ENCODE results near the gene HOMEZ.
"Not testable (repeated sequence)": the region's sequence is repeated elsewhere in the genome, so short reads cannot be mapped to it uniquely, and the experiment has no call there.

The HOMEZ gene

GRCh38 chr14:23281247-23281646 lies 4.7 kb downstream of the HOMEZ start:
- no peak for DNase-seq (ENCODE audit: low read depth)

GRCh38 chr14:23277928-23278327 lies 8.0 kb downstream of the HOMEZ start:
- not testable (repeated sequence) for DNase-seq (ENCODE audit: low read depth)

DNA sequence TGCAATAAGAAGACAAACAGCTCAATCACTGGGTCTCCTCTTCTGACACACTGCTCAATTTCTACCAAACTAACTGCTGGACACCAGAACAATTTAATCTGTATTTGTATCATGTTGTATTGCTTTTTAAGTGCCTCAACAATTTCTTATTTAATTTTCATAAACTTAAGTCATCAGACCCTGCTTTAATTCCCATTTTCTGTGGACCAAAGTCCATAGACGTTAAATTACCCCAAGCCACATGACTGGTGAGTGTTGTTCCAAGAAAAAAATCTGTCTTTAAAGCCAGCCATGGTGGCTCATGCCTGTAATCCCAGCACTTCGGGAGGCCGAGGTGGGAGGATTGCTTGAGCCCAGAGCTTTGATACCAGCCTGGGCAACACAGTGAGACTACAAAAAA lies 8.7 kb downstream of the HOMEZ start:
- no peak for DNase-seq (ENCODE audit: low read depth)

- no peak for DNase-seq (ENCODE audit: low read depth)
These were observed 10.5 kb downstream of the HOMEZ start for GRCh38 chr14:23275412-23275811.

DNA sequence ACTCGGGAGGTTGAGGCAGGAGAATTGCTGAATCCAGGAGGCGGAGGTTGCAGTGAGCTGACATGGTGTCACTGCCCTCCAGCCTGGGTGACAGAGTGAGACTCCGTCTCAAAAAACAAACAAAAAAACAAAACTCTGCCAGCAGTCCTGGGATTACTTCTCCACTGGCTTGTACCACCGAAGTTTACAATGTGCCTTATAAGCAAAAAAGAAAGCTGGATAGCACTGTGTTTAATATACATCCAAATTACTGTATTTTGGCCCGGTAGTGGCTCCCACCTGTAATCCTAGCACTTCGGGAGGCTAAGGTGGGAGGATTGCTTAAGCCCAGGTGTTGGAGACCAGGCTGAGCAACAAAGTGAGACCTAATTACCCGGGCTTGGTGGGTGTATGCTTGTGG lies 16.7 kb downstream of the HOMEZ start:
- DNase-seq (ENCODE audit: low read depth) = no peak

DNA sequence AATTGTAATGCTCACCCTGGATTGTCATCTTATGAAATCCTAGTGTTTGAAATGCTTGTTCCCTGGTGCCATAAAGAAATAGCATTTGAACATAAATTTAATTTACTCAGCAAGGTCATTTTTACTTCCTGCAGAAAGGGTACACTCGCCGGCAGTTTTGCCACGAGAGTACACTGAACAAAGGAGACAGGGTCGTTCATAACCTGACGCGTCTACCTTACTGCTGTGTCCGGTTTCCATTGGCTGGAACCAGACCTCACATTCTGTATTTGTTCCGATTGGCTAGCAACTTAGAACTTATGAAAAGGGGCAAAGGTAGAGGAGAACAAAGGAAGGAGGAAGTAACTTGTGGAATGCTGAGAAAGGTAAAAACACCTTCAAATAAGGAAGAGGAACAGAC lies 25.1 kb downstream of the HOMEZ start:
- not testable (repeated sequence) for DNase-seq (ENCODE audit: low read depth)

GRCh38 chr14:23259426-23259825 lies 26.5 kb downstream of the HOMEZ start:
- no peak for DNase-seq (ENCODE audit: low read depth)

DNA sequence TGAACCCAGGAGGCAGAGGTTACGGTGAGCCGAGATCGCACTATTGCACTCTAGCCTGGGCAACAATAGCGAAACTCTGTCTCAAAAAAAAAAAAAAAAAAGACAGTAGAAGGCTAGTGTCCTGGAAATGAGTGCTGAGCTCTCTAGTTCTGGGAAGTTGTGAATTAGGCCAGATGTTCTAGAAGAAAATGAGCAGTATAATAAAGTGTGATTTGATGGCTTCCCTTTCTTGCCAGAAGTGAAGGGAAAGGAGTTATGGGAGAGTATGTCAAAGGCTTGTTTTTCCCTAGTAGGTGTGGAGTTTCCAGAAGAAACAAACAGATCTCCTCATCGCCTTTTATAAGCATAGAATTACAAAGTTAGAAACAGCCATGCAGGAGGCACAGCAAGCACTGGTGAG lies 27.7 kb downstream of the HOMEZ start:
- DNase-seq (ENCODE audit: low read depth) = no peak

- no peak for DNase-seq (ENCODE audit: low read depth)
These were observed 33.3 kb downstream of the HOMEZ start for GRCh38 chr14:23252420-23253333.

- DNase-seq (ENCODE audit: low read depth) = no peak
These were observed 33.9 kb downstream of the HOMEZ start for GRCh38 chr14:23252006-23252405.

GRCh38 chr14:23249824-23250223 lies 36.1 kb downstream of the HOMEZ start:
- DNase-seq (ENCODE audit: low read depth) = no peak

DNA sequence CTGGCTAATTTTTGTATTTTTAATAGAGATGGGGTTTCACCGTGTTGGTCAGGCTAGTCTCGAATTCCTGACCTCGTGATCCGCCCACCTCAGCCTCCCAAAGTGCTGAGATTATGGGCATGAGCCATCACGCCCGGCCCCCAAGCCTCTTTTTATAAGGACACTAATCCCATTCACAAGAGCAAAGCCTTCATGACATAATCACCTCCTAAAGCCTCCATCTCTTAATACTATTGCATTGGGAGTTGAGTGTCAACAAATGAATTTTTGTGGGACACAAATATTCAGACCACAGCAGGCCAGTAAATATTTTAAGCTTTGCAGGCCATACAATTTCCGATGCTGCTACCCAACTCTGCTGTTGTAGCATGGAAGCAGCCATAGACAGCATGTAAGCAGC lies 37.3 kb downstream of the HOMEZ start:
- peak; percentile 3 for DNase-seq (ENCODE audit: low read depth)

- DNase-seq (ENCODE audit: low read depth) = no peak
These were observed 40.6 kb downstream of the HOMEZ start for GRCh38 chr14:23245282-23245681.

- DNase-seq (ENCODE audit: low read depth) = no peak
These were observed 42.9 kb downstream of the HOMEZ start for GRCh38 chr14:23243066-23243465.

DNA sequence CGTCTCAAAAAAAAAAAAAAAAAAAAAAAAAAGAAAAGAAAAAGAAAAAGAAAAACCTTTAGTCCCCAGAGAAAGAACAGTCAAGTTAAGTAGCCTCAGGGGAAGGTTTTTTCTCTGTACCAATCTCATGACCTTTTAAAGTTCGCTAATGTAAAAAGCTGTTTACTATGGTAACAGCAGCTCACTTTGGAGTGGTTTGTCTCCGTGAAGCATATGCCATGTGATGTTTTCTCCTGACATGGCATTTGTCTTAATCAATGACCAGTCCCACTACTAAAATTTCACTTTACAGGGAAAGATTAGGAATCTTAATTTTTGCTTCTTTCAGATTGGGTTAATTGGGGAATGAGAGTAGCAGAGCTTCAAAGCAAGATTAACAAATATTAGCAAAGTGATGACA lies 43.9 kb downstream of the HOMEZ start:
- DNase-seq (ENCODE audit: low read depth) = no peak

DNA sequence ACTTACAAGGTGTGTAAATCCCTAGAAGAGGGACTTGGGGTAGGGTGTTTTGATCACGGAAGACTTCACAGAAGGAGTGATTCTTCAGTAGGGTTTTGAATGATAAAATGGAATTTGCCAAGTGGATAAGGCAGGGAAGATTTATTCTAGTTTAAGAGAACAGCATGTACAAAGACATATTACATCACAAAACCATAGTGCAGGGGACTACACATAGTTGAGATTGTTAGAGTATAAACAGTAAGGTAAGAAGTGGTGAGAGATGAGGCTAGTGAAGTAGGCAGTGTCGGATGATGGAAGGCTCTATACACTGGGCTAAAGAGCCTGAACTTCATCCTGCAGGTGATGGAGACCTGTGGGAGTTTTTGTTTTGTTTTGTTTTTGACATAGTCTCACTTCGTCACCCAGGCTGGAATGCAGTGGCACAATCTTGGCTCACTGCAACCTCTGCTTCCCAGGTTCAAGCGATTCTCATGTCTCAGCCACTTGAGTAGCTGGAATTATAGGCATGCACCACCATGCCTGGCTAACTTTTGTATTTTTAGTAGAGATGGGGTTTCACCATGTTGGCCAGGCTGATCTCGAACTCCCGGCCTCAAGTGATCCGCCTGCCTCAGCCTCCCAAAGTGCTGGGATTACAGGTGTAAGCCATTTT lies 44.7 kb downstream of the HOMEZ start:
- DNase-seq (ENCODE audit: low read depth) = not testable (repeated sequence)

GRCh38 chr14:23240661-23241060 lies 45.3 kb downstream of the HOMEZ start:
- no peak for DNase-seq (ENCODE audit: low read depth)

DNA sequence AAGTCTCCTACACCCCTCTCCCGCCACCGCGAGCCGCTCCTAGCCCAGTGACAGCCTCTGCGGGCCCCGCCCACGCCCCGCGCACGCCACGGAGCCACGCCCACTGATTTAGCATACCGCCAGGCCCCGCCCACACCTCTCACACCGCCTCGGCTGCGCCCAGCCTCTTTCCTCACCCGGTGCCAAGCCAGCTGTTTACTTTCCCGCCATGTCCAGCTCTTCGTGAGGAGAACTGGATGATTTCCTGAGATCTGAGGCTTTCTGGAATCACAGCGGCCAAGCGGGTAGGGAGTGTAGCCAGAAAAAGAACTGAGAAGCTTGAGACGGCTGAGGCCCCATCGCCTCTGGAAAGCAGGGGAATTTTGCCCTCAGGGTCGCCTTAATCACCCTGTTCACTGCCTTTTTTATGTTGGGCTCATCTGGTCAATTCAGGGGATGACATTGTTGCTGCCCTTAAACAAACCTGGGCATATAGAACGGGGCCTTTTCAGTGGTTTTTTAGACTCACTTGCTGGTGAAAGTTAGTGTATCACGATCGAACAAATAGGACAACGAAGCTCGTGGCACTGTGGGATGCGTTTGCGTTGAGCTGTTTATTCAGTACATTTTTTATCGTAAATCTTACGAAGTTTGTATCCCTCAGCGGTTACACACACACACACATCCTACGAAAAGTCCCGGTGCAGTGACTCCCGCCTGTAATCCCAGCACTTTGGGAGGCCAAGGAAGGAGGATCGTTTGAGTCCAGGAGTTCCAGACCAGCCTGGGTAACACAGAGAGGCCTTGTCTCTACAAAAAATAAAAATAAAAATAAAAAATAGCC lies 47.9 kb downstream of the HOMEZ start, which contains the start of gene RNF212B:
RNF212B (plus strand) TSS at position 165 of the 823 bp plus-strand sequence. CDS start 2,410 bp downstream, outside the sequence.
- DNase-seq (ENCODE audit: low read depth) = peak; percentile 1

DNA sequence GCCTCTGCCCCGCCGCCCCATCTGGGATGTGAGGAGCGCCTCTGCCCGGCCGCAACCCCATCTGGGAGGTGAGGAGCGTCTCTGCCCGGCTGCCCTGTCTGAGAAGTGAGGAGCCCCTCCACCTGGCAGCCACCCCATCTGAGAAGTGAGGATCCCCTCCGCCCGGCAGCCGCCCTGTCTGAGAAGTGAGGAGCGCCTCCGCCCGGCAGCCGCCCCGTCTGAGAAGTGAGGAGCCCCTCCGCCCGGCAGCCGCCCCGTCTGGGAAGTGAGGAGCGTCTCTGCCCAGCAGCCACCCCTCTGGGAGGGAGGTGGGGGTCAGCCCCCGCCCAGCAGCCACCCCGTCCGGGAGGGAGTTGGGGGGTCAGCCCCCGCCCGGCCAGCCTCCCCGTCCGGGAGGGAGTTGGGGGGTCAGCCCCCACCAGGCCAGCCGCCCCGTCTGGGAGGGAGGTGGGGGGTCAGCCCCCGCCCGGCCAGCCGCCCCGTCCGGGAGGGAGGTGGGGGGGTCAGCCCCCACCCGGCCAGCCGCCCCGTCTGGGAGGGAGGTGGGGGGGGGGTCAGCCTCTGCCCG lies 53.6 kb downstream of the HOMEZ start:
- not testable (repeated sequence) for DNase-seq (ENCODE audit: low read depth)

- no peak for DNase-seq (ENCODE audit: low read depth)
These were observed 57.1 kb downstream of the HOMEZ start for GRCh38 chr14:23228812-23229211.

DNA sequence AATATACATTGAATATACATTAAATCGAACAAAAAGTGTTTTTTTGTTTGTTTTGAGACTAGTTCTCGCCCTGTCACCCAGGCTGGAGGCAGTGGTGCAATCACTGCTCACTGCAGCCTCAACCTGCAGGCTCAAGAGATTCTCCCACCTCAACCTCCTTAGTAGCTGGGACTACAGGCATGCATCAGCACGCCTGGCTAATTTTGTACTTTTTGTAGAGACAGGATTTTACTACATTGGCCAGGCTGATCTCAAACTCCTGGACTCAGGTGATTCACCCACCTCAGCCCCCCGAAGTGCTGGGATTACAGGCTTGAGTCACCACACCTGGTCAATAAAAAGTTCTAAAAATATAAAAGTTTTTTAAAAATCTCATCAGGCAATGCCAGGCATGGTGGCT lies 58.4 kb downstream of the HOMEZ start:
- DNase-seq (ENCODE audit: low read depth) = no peak

DNA sequence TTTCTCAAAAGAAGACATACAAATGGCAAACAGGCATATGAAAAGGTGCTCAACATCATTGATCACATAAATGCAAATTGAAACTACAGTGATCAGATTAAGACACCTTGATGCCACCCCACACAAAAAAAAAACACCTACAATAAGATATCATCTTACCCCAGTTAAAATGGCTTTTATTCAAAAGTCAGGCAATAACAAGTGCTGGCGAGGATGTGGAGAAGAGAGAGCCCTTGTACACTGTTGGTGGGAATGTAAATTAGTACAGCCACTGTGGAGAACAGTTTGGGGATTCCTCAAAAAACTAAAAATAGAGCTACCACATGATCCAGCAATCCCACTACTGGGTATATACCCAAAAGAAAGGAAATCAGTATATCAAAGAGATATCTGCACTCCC lies 61.0 kb downstream of the HOMEZ start:
- not testable (repeated sequence) for DNase-seq (ENCODE audit: low read depth)

Data from GM04503 (cell line).